K562 (cell line): ENCODE measurements around the gene NRF1. TPM values are rescaled to one million over a fixed set of nuclear protein-coding genes. Genes with fewer than 3 reads are reported as not detected.

ENCODE experiments used
- ARID3B ChIP-seq: fragments of 250-450 bp; sonication (Bioruptor Pico); IDR thresholded peaks from 2 replicates; pipeline ENCODE4 v1.4.0; 2020; ENCODE audit warnings: borderline replicate concordance
- BHLHE40 ChIP-seq: IDR thresholded peaks from 2 replicates; pipeline ENCODE4 v1.6.1; 2011; ENCODE audit warnings: low read length, improper control_type of control experiment
- CC2D1A ChIP-seq: fragments of 450-650 bp; IDR thresholded peaks from 2 replicates; pipeline ENCODE4 v1.6.1; 2017; ENCODE audit warnings: mild to moderate bottlenecking
- CREB3 ChIP-seq: fragments of 450-650 bp; conservative IDR thresholded peaks from 2 replicates; pipeline ENCODE4 v1.6.1; 2016; ENCODE audit warnings: missing genetic modification characterization, low read depth, mild to moderate bottlenecking, missing compliant biosample characterization, moderate library complexity
- ESRRA ChIP-seq: fragments of 450-650 bp; IDR thresholded peaks from 2 replicates; pipeline ENCODE4 v1.6.1; 2014; ENCODE audit warnings: low read depth, mild to moderate bottlenecking, moderate library complexity, borderline replicate concordance
- ETS1 ChIP-seq: conservative IDR thresholded peaks from 2 replicates; pipeline ENCODE4 v1.6.1; 2011; ENCODE audit warnings: low read depth, mild to moderate bottlenecking, low read length; ENCODE audit not compliant: control insufficient read depth
- FOXM1 ChIP-seq, 2 experiments: fragments of 450-650 bp in 1 of 2; sonication (generic) in 1 of 2; formaldehyde crosslinking in 1 of 2; IDR thresholded peaks; 2 replicates each; pipeline versions ENCODE4 v1.6.1 to v1.9.0; 2017 to 2022; ENCODE audit warnings: low read depth in 2 of 2, mild to moderate bottlenecking in 2 of 2, missing genetic modification reagents in 1 of 2, moderate library complexity in 1 of 2
- FOXP1 ChIP-seq: sonication (generic); formaldehyde crosslinking; IDR thresholded peaks from 2 replicates; pipeline ENCODE4 v1.8.0; 2022; ENCODE audit warnings: mild to moderate bottlenecking, missing genetic modification reagents
- FUS ChIP-seq: fragments of 200-400 bp; formaldehyde crosslinking; optimal IDR thresholded peaks from 2 replicates; pipeline ENCODE3; 2017; ENCODE audit warnings: low read depth, low read length
- GATAD2A ChIP-seq: fragments of 450-650 bp; IDR thresholded peaks from 2 replicates; pipeline ENCODE4 v1.6.1; 2017
- HSF4 ChIP-seq: fragments of 250-450 bp; sonication (Bioruptor Pico); IDR thresholded peaks from 2 replicates; pipeline ENCODE4 v2.1.2; 2022; ENCODE audit warnings: mild to moderate bottlenecking, moderate library complexity, borderline replicate concordance
- MITF ChIP-seq: IDR thresholded peaks from 2 replicates; pipeline ENCODE4 v1.6.1; 2014; ENCODE audit warnings: antibody characterized with exemption
- MLLT1 ChIP-seq, 2 experiments: fragments of 450-650 bp; IDR thresholded peaks; 2 replicates each; pipeline ENCODE4 v1.6.1; 2016
- NFE2 ChIP-seq: IDR thresholded peaks from 2 replicates; pipeline ENCODE4 v1.6.1; 2014; ENCODE audit warnings: antibody characterized with exemption, low read depth
- SIN3B ChIP-seq: fragments of 450-650 bp; IDR thresholded peaks from 2 replicates; pipeline ENCODE4 v1.6.1; 2017; ENCODE audit warnings: low read depth, mild to moderate bottlenecking, moderate library complexity
- TBL1XR1 ChIP-seq, 2 experiments: IDR thresholded peaks; 2 replicates each; pipeline ENCODE4 v1.6.1; 2012; ENCODE audit warnings: improper control_type of control experiment in 2 of 2, low read length in 2 of 2, mild to moderate bottlenecking in 1 of 2
- ZBTB1 ChIP-seq: sonication (generic); formaldehyde crosslinking; IDR thresholded peaks from 2 replicates; pipeline ENCODE4 v1.8.1; 2023; ENCODE audit warnings: missing genetic modification reagents, low read depth, mild to moderate bottlenecking, borderline replicate concordance
- ZNF511 ChIP-seq: sonication (generic); formaldehyde crosslinking; IDR thresholded peaks from 2 replicates; pipeline ENCODE4 v1.8.0; 2022; ENCODE audit warnings: mild to moderate bottlenecking, missing genetic modification reagents
- ZZZ3 ChIP-seq: fragments of 450-650 bp; IDR thresholded peaks from 2 replicates; pipeline ENCODE4 v1.6.1; 2016; ENCODE audit warnings: antibody characterized with exemption, mild to moderate bottlenecking, moderate library complexity
- polyA plus RNA-seq, 8 experiments: library from polyadenylated mRNA; depleted of rRNA in 4 of 8; stranded (reverse) in 5 of 8; unstranded in 3 of 8; fragments of >200 nt; fragmentation: Nextera tagmentation in 2 of 8; fragmentation: Illumina TruSeq in 1 of 8; extraction: Ambion mirVana in 2 of 8; extraction: Trizol in 1 of 8; gene quantifications; 2 replicates each; pipeline versions ENCODE4 v1.2.1 to v1.2.3, GENCODE V29; 2011 to 2014; ENCODE audit warnings: inconsistent platforms in 1 of 8, missing spikeins in 1 of 8
- total RNA-seq, 7 experiments: library from RNA; depleted of rRNA in 6 of 7; stranded (reverse); fragments of >200 nt in 6 of 7; fragmentation: Illumina TruSeq in 2 of 7; extraction: Trizol in 2 of 7; gene quantifications; 2 replicates each; pipeline versions ENCODE4 v1.2.1 to v1.2.3, GENCODE V29; 2011 to 2021; ENCODE audit warnings: low replicate concordance in 1 of 7

The NRF1 gene
- total and polyA plus RNA-seq, 9 of the 15 experiments (the other 6 are each of a cell fraction or from before 2014, with no cell fraction given): 8.6 to 28.8 (median 20.3) TPM

GRCh38 chr7:129768614-129769399, 157.3 kb downstream of the NRF1 start (continued):
- TF ChIP-seq ESRRA: 0 out of 2 replicates have a peak, but pooled peaks have one; percentile 9
- no peak for TF ChIP-seq ARID3B (CRISPR knock-in tag)
- TF ChIP-seq ETS1: peak; percentile 89
- TF ChIP-seq MITF: peak; percentile 28; the same call in 1 of the 2 replicates
- no peak for TF ChIP-seq FUS
- peak; percentile 43; the same call in 1 of the 2 replicates for TF ChIP-seq SIN3B
- TF ChIP-seq NFE2: 0 out of 2 replicates have a peak, but pooled peaks have one; percentile 3
- TF ChIP-seq FOXP1 (CRISPR knock-in tag): no peak; the same call in 1 of the 2 replicates
- TF ChIP-seq ZBTB1 (CRISPR knock-in tag): no peak
- TF ChIP-seq ZZZ3: no peak
- TF ChIP-seq BHLHE40: peak; percentile 64; the same call in 1 of the 2 replicates
- TF ChIP-seq CC2D1A: peak; percentile 74; the same call in 1 of the 2 replicates
- TF ChIP-seq MLLT1 (IDR thresholded peaks at IDR 0.05): peak in 1 of 2 experiments; percentile 79; a peak in 2 of 4 replicates
- 0 out of 2 replicates have a peak, but pooled peaks have one; percentile 33 for TF ChIP-seq CREB3 (tag)
- no peak for TF ChIP-seq HSF4
- no peak; the same call in 1 of the 2 replicates for TF ChIP-seq FOXM1 (IDR thresholded peaks at IDR 0.05; ENCODE audit: low read depth)
- no peak for TF ChIP-seq FOXM1 (CRISPR knock-in tag; IDR thresholded peaks at IDR 0.05; ENCODE audit: low read depth)
- TF ChIP-seq GATAD2A: no peak
- peak; percentile 12; the same call in 1 of the 2 replicates for TF ChIP-seq ZNF511 (CRISPR knock-in tag)
- peak; percentile 46 to 92; a peak in 2 of 4 replicates for TF ChIP-seq TBL1XR1 (IDR thresholded peaks at IDR 0.05; ENCODE audit: low read length in 2 of 2)
